Activated CD8-positive, alpha-beta memory T cell treated with anti-CD3 and anti-CD28 coated beads for 24 hours (primary cell): ENCODE measurements around the gene MAP10.

Source experiments
- DNase-seq: peaks from one replicate; pipeline ENCODE4 v3.0.0-alpha.2; 2020

MAP10 gene

GRCh38 chr1:232798920-232799319 lies 6.3 kb upstream of the MAP10 start:
- DNase-seq: no peak

- no peak for DNase-seq
These were observed 932 bp downstream of the MAP10 start for GRCh38 chr1:232806186-232806510.

DNA sequence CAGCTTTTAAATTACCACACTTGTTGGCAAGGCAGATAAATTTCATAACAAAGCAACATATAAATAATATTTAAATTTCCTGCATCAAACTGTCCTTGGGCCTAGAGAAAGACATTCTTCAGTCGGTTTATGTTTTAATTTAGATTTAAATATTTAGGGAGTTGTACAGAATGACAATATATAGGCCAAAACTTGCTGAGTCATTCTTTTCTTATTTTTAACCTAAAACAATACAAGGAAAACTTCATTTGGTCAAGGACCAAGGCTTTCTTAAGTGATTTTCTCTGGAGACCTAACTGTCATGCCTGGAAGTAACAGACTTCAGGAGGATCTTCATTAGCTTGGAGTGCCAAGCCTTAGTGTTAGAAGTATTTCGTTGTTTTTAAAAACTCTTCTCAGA lies 5.6 kb downstream of the MAP10 start:
- no peak for DNase-seq

DNA sequence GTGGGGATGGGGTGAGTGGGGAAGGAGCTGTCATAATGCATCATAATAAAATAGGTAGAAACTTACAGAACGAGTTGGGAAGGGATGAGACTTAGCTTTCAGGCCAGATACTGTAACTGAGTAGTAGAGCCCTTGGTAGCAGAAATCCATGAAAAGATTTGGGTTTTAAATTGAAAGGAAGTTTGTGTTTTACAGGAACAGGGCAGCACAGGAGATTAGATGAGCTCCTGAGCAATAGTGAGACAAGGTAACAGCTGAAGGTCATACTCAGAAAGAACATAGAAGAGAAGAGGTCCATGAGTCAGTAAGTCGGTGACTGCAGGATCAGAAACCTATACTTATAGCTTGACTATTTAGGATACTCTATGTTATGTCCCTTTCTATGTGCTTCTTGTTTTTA lies 7.3 kb downstream of the MAP10 start:
- no peak for DNase-seq

DNA sequence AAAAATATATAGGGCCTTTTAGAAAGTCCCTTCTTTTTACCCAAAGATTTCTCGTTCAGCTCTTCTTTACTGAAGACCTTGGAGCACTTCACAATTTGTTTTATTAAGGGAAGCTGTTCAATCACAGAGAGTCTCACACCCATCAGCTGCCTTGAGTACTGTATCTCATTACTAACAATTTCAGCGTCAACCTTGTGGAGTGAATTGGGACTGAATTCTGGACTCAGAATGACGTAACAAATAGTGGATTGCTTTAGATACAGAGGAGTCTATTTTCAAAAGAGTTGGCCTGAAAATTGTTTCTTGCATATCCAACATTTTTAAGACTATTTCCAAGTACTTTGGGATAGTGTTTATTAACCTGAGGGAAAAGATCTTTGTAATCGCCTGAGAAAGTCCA lies 7.9 kb downstream of the MAP10 start:
- no peak for DNase-seq

DNA sequence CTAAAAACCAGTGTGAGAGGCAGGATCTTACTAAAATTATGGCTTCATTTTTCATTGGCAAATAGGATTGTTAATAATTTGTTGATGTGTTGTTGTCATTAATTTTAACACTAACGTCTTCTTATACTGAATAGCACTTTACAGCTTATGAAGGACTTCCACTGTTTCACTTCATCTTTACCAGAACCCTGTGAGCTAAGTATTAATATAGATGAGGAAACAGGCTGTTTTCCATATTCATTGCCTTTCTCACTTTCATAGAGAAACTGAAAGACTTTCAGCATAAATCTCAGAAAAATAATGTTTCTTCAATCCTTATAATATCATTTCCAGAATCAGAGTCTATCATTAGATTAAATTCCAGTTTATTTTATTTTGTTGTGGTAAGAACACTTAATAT lies 8.5 kb downstream of the MAP10 start:
- no peak for DNase-seq

GRCh38 chr1:232816324-232816723 lies 11.1 kb downstream of the MAP10 start:
- DNase-seq: no peak

DNA sequence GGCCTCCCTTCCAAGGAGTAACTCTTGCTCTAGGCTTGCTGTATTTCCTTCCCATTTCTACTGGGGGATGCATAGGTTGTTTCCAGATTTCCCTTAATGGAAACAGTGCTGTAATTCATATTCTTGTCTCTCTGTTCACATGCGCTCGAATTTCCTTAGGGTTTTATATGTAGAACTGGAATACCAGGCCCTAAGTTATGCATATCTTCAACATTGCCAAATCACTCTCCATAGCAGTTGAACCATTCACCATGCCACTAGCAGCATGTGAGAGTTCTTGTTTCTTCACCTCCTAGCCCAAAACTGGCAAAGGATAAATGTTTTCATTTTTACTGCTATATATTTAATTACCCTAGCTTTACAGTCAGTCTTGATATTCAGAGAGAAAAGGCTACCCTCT lies 12.8 kb downstream of the MAP10 start:
- no peak for DNase-seq

DNA sequence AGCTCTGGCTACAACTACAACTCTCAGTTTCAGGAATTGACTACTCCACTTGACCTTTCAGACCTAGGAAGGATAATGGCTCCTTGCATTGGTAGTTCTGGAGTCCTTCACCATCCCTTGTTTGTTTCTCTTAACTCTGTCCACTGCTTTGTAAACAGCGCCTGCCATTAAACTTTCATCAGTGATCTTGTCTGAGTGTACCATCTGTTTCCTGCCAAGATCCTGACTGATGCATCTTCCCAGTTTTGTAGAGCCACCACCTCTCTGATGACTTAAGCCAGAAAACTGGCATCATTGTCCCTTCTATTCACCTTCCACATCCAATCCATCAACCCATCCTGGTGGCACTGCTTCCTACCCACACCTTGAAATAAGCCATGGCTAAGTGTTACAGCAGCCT lies 15.2 kb downstream of the MAP10 start:
- DNase-seq: no peak

GRCh38 chr1:232822530-232822929 lies 17.3 kb downstream of the MAP10 start:
- DNase-seq: no peak

GRCh38 chr1:232826318-232826717 lies 21.1 kb downstream of the MAP10 start:
- DNase-seq: no peak

GRCh38 chr1:232830661-232831060 lies 25.4 kb downstream of the MAP10 start:
- DNase-seq: no peak

- no peak for DNase-seq
These were observed 26.7 kb downstream of the MAP10 start for GRCh38 chr1:232831895-232832294.

DNA sequence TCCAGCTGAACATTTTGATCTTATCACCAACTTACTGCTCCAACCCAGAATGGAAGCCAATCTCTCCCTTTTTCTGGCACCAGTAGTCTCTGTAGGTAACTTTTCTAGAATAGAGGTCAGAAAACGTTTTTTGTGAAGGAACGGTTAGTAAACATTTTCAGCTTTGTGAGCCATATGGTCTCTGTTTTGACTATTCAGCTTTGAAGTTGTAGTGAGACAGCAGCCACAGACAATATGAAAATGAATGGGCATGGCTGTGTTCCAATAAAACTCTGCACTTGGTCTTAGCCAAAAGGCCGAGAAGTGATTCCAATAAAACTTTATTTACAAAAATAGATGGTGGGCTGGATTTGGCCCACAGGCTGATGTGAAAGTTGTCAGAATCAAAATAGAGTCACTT lies 28.9 kb downstream of the MAP10 start:
- DNase-seq: no peak

GRCh38 chr1:232835166-232835565 lies 29.9 kb downstream of the MAP10 start:
- DNase-seq: no peak

DNA sequence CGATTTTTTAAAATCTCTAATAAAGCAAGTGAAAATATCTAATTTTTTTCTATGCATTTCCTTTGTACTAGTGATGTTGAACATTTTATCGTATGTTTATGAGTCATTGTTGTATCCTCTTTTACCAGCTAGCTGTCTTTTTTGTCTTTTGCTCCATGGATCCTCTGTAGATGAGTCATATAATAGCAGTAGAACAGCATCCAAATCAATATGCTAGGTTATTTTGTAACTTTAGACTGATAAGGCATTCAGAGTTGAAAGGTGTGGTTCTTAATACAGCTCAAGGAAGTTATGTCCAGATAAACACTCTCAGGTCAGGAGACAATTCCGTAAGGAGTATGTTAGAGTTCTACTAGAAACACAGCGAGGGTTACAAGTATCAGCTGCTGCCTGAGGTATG lies 31.9 kb downstream of the MAP10 start:
- no peak for DNase-seq

GRCh38 chr1:232841823-232842565 lies 36.8 kb downstream of the MAP10 start:
- DNase-seq: no peak

- no peak for DNase-seq
These were observed 39.6 kb downstream of the MAP10 start for GRCh38 chr1:232844791-232845190.

GRCh38 chr1:232845406-232845955 lies 40.3 kb downstream of the MAP10 start:
- no peak for DNase-seq

DNA sequence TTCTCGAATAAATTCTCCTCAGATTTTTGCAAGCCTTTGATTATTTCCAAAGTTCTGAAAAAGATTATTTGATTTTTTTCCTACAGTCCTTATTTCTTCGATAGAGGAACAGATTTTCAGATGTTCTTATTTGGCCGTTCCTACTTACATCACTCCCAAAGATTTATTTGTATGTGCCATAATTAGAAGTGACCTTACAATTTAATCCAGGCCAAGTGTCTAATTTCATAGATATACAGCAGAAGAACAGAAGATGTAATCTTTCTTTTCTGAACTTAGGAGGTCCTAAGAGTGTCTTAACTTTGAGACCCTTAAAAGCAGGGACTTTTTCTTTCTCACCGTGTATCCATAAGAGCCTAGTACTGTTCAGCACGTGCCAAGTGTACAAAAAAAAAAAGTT lies 46.3 kb downstream of the MAP10 start:
- DNase-seq: no peak

- DNase-seq: no peak
These were observed 49.0 kb downstream of the MAP10 start for GRCh38 chr1:232853994-232854797.

DNA sequence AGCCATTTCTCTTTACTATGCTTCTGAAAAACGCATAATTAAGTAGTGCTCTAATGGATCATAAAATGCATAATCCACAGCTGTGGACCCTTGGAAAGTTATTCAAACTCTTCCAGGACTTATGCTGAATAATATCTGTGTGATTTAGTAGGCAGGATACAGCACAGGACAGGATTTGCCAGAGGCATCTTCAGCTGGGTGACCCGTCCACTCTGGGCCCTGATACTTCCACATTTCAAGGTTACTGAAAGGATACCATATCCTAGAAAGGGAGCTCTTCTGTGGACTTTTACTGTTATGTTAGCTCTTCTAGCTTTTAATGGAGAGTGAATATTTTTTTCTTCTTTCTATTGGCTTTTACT lies 49.6 kb downstream of the MAP10 start:
- DNase-seq: no peak

DNA sequence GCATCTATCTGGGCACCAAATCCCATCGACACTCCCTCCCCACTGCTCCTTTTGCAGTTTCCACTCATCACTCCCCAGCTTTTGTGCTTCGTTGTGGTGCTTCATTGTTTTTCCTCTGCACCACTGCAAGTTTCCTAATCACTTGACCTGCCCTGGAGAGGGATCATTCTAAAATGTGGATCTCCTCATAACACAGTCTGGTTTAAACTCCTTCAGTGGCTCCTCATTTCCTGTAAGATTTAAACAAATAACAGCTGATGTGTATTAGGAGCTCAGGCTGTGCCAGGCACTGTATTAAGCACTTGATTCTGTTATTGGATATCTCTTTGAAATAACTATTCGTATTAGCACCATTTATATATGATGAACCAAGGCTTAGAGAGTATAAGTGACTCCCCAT lies 51.3 kb downstream of the MAP10 start:
- no peak for DNase-seq
